CD4-positive, CD25-positive, alpha-beta regulatory T cell (primary cell): Measurements from ENCODE around the gene CELSR1. TPM values are rescaled to one million over a fixed set of nuclear protein-coding genes. Genes with fewer than 3 reads are reported as not detected.

ENCODE experiments used
- ATAC-seq, 2 donors: fragments of 150-1000 bp; cut with Tn5 transposase; one replicate each; pipeline ENCODE4 v1.10.0; 2021; ENCODE audit warnings: low read depth in 2 of 2, moderate number of reproducible peaks in 2 of 2, moderate library complexity in 1 of 2
- DNase-seq, 3 donors: peaks; one replicate each; pipeline versions ENCODE4 v3.0.0 to v3.0.0-alpha.2; 2012 to 2022; ENCODE audit warnings: mixed read lengths in 1 of 3
- H3K27ac ChIP-seq: one replicate; pipeline ENCODE4 v1.7.0; 2013; ENCODE audit warnings: mild to moderate bottlenecking, low read length; ENCODE audit not compliant: insufficient read depth, poor library complexity, severe bottlenecking
- H3K27me3 ChIP-seq: one replicate; pipeline ENCODE4 v1.7.0; 2013; ENCODE audit warnings: low read length; ENCODE audit not compliant: control insufficient read depth, insufficient read depth
- H3K36me3 ChIP-seq: one replicate; pipeline ENCODE4 v1.7.0; 2013; ENCODE audit warnings: mild to moderate bottlenecking, low read length, moderate library complexity; ENCODE audit not compliant: control insufficient read depth, insufficient read depth
- H3K4me1 ChIP-seq: 2 replicates; pipeline ENCODE4 v1.7.0; 2013; ENCODE audit warnings: mild to moderate bottlenecking, low read length; ENCODE audit not compliant: insufficient read depth, control insufficient read depth, poor library complexity, severe bottlenecking
- H3K4me3 ChIP-seq: one replicate; pipeline ENCODE4 v1.7.0; 2013; ENCODE audit warnings: low read depth, mild to moderate bottlenecking, low read length, moderate library complexity
- H3K9me3 ChIP-seq, 2 experiments: 1 replicate in 1 of 2; 2 replicates in 1 of 2; pipeline ENCODE4 v1.7.0; 2013; ENCODE audit warnings: low read length in 2 of 2, mild to moderate bottlenecking in 1 of 2, moderate library complexity in 1 of 2; ENCODE audit not compliant: control insufficient read depth in 2 of 2
- H3K27ac Mint-ChIP-seq, 3 donors: one replicate each; pipeline ENCODE4 v1.8.0; 2020 to 2022; ENCODE audit warnings: mild to moderate bottlenecking in 3 of 3, mixed read lengths in 3 of 3, moderate library complexity in 2 of 3
- H3K27me3 Mint-ChIP-seq: one replicate; pipeline ENCODE4 v1.8.0; 2022; ENCODE audit warnings: mild to moderate bottlenecking, mixed read lengths
- H3K36me3 Mint-ChIP-seq: one replicate; pipeline ENCODE4 v1.8.0; 2020; ENCODE audit warnings: mixed read lengths
- H3K4me1 Mint-ChIP-seq, 4 donors: one replicate each; pipeline ENCODE4 v1.8.0; 2020 to 2022; ENCODE audit warnings: mixed read lengths in 4 of 4, mild to moderate bottlenecking in 1 of 4
- H3K4me3 Mint-ChIP-seq, 4 donors: one replicate each; pipeline ENCODE4 v1.8.0; 2020 to 2022; ENCODE audit warnings: mild to moderate bottlenecking in 4 of 4, mixed read lengths in 4 of 4, moderate library complexity in 3 of 4
- H3K9me3 Mint-ChIP-seq, 7 donors: one replicate each; pipeline ENCODE4 v1.8.0; 2020 to 2022; ENCODE audit warnings: mixed read lengths in 7 of 7, mild to moderate bottlenecking in 3 of 7, moderate library complexity in 2 of 7
- polyA plus RNA-seq, 4 donors: library from polyadenylated mRNA; unstranded; fragments of 300-500 nt; fragmentation: Illumina TruSeq; gene quantifications; one replicate each; pipeline ENCODE4 v1.2.3, GENCODE V29; 2021
- total RNA-seq: library from RNA; stranded (reverse); gene quantifications from one replicate; pipeline ENCODE4 v1.2.3, GENCODE V29; 2022

Gene CELSR1, protein sequence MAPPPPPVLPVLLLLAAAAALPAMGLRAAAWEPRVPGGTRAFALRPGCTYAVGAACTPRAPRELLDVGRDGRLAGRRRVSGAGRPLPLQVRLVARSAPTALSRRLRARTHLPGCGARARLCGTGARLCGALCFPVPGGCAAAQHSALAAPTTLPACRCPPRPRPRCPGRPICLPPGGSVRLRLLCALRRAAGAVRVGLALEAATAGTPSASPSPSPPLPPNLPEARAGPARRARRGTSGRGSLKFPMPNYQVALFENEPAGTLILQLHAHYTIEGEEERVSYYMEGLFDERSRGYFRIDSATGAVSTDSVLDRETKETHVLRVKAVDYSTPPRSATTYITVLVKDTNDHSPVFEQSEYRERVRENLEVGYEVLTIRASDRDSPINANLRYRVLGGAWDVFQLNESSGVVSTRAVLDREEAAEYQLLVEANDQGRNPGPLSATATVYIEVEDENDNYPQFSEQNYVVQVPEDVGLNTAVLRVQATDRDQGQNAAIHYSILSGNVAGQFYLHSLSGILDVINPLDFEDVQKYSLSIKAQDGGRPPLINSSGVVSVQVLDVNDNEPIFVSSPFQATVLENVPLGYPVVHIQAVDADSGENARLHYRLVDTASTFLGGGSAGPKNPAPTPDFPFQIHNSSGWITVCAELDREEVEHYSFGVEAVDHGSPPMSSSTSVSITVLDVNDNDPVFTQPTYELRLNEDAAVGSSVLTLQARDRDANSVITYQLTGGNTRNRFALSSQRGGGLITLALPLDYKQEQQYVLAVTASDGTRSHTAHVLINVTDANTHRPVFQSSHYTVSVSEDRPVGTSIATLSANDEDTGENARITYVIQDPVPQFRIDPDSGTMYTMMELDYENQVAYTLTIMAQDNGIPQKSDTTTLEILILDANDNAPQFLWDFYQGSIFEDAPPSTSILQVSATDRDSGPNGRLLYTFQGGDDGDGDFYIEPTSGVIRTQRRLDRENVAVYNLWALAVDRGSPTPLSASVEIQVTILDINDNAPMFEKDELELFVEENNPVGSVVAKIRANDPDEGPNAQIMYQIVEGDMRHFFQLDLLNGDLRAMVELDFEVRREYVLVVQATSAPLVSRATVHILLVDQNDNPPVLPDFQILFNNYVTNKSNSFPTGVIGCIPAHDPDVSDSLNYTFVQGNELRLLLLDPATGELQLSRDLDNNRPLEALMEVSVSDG (N-terminal part only)
- total RNA-seq (0.76 TPM), polyA plus RNA-seq (1 to 10 TPM in 1 of 4 donors, under 1 TPM in 2, not detected in 1; 0.10 to 1.4 (median 0.14) TPM)

DNA sequence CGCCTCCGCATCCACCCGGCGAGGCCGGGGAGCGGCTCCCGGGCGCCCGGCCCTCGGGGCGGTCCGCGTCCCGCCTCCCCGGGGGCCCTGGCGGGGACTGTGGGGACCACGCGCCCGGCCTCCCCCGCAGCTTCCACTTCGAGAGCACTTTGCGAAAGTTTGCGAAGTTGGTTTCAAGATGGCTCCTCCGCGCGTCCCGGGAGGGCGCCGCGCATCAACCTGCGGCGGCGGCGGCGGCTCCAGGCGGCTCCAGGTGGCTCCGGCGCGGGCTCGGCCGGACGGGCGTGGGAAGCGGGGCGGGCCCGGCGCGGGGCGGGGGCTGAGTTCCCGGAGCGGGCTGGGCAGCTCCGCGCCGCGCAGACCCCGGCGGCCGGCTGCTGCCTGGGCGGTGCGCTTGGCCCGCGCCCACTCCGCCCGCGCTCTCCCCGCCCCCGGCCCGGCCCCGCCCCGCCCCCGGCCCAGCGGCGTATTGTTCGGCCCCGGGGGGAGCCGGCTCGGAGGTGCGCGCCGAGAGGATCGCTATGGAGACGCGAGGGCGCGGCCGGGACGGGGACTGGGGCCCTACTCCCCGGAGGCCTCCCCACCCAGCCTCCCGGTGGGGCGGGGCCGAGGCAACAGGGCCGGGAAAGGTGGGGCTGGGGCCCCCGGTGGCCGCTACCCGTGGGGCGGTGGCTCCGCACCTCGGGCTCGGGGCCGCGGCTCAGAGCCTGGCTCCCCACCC lies at the start of gene CELSR1:
CELSR1 (minus strand) TSS at position 396 of the 721 bp plus-strand sequence. CDS start 450 bp downstream, outside the sequence.
- H3K27ac Mint-ChIP-seq, result no peak within 1 kb of the TSS
- peaks cover 3% of the 10 kb centered on the region for H3K36me3 Mint-ChIP-seq
- H3K4me1 Mint-ChIP-seq, result peaks cover 0 to 10% (median 3%) of the 10 kb centered on the region in 4 donors
- Histone ChIP-seq H3K27me3 (peaks cover 6% of the 10 kb centered on the region), H3K36me3 (no peaks in the 10 kb centered on the region), H3K4me1 (peaks cover 6% of the 10 kb centered on the region), H3K9me3 (no peaks in the 10 kb centered on the region), H3K4me3 (no peak within 1 kb of the TSS), H3K27ac (no peak within 1 kb of the TSS)
- H3K27me3 Mint-ChIP-seq, result peaks cover 38% of the 10 kb centered on the region
- peak in 1 of 2 donors; percentile 13 for ATAC-seq
- no peak within 1 kb of the TSS for H3K4me3 Mint-ChIP-seq
- peaks cover 0 to 2% (median 0%) of the 10 kb centered on the region in 7 donors for H3K9me3 Mint-ChIP-seq
- no peak for DNase-seq

DNA sequence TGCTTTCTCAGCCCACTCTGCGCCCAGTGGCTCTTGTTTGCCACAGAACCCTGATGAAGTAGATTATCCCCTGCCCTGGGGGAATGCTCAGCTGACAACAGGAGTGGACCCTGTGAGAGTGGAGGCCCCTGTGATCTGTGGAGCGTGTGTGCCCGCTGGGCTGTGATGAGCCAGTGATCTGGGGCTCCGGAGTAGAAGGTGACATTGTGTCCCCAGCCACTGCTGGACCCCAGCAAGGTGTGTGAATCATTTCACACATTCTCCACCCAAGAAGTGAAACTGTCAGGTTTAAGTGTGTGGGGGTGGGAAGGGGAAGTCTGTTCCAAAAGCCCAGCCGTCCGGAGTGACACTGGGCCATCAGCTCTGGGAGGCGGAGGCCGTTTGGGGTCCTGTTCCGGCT lies 49.6 kb upstream of the CELSR1 start:
- Mint-ChIP-seq H3K4me3 (peak overlapping the region; percentile 43 to 90 (median 82)), H3K27ac (peak overlapping the region; percentile 48 to 94 (median 93)), H3K9me3 (no peaks in the 10 kb centered on the region), H3K36me3 (no peaks in the 10 kb centered on the region), H3K27me3 (no peaks in the 10 kb centered on the region), H3K4me1 (peaks cover 0 to 38% (median 20%) of the 10 kb centered on the region in 4 donors)
- H3K4me3 ChIP-seq, result peak overlapping the region; percentile 24
- H3K4me1 ChIP-seq, result peaks cover 23% of the 10 kb centered on the region
- H3K27ac ChIP-seq, result peak overlapping the region; percentile 41
- H3K36me3 ChIP-seq, result no peaks in the 10 kb centered on the region
- no peaks in the 10 kb centered on the region for H3K27me3 ChIP-seq
- H3K9me3 ChIP-seq, result no peaks in the 10 kb centered on the region
- ATAC-seq (no peak), DNase-seq (peak in 1 of 3 donors; percentile 56)

DNA sequence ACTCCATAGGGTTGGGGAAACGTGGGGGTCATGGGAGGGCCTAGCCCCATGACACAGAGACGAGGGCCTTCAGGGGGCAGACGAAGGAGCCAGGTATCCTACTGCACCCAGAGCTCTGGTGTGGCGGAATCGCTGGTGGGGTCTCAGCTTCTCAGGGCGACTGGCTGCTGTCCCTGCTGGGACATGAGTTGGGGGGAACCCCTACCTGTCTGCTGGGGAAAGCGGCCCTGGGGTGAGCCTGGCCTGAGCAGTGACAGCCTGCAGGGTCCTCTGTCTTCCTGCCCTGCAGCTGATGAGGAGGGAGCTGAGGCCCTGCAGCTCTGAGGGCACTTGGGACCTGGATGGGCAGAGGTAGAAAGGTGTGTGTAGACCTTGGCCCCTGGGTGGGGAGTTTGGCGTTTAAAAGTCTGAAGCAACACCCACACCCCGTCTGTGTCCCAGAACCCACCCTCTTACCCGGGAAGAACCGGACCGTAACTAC lies 49.2 kb upstream of the CELSR1 start:
- Mint-ChIP-seq H3K36me3 (no peaks in the 10 kb centered on the region), H3K27me3 (no peaks in the 10 kb centered on the region), H3K4me1 (peaks cover 0 to 39% (median 20%) of the 10 kb centered on the region in 4 donors), H3K4me3 (peak overlapping the region in 2 of 4 donors; percentile 78 to 86), H3K27ac (peak overlapping the region; percentile 48 to 94 (median 93)), H3K9me3 (no peaks in the 10 kb centered on the region)
- Histone ChIP-seq H3K36me3 (no peaks in the 10 kb centered on the region), H3K9me3 (no peaks in the 10 kb centered on the region), H3K4me1 (peaks cover 22% of the 10 kb centered on the region), H3K27me3 (no peaks in the 10 kb centered on the region), H3K27ac (no peak overlapping the region), H3K4me3 (no peak overlapping the region)
- DNase-seq, result no peak
- no peak for ATAC-seq

DNA sequence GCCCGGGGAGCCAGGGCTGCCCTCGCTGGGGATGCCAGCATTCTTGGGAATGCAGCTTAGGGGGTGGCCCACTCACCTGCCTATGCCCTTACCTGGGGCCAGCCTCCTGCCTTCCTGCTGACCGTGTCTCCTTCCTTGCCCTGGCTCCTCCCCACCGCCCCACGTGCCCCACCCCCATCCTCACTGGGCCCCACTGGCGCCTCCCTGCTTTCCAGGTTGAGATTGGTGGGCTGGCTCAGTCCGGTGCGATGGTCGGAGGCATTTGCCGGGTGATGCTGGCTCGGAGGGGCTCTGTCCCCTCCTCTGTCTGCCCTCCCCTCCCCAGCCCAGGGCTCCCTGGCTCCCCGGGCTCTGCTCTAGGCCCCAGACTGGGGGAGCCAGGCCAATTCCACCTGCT lies 48.7 kb upstream of the CELSR1 start:
- Mint-ChIP-seq H3K4me1 (peaks cover 0 to 43% (median 24%) of the 10 kb centered on the region in 4 donors), H3K9me3 (no peaks in the 10 kb centered on the region), H3K36me3 (no peaks in the 10 kb centered on the region), H3K4me3 (no peak overlapping the region), H3K27me3 (no peaks in the 10 kb centered on the region), H3K27ac (no peak overlapping the region)
- H3K36me3 ChIP-seq, result no peaks in the 10 kb centered on the region
- no peak overlapping the region for H3K27ac ChIP-seq
- H3K9me3 ChIP-seq, result no peaks in the 10 kb centered on the region
- ATAC-seq, result no peak
- no peak for DNase-seq
- no peaks in the 10 kb centered on the region for H3K27me3 ChIP-seq
- H3K4me3 ChIP-seq, result no peak overlapping the region
- peaks cover 22% of the 10 kb centered on the region for H3K4me1 ChIP-seq

DNA sequence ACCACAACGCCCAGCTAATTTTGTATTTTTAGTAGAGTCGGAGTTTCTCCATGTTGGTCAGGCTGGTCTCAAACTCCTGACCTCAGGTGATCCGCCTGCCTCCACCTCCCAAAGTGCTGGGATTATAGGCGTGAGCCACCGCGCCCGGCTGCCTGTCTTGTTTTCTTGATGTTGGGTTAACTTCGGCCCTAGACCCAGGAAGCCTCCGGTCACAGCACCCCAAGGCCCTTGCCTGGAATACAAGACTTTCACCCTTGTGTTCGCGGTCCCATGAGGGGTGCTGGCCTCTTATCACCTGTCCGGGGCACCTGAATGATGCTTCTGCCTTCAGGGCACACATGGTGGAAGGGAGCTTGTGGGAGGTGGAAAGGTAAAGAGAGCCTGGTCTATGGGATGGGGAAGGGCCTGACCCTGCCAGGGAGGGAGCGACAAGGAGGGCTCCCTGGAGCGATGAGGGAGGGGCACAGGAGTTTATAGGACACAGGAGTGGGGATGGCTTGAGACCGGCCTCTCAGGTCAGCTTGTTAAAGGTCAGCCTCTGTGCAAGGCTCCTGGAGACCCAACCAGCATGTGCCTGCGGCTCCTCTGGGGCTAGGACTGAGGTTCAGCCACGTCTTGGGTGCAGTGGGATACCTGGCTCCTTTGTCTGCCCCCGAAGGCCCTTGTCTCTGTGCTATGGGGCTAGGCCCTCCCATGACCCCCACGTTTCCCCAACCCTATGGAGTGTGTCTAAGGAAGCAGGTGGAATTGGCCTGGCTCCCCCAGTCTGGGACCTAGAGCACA lies 48.1 kb upstream of the CELSR1 start:
- DNase-seq (no peak), ATAC-seq (no peak)
- Mint-ChIP-seq H3K27ac (peak overlapping the region in 1 of 3 donors; percentile 44), H3K36me3 (no peaks in the 10 kb centered on the region), H3K9me3 (no peaks in the 10 kb centered on the region), H3K4me1 (peaks cover 0 to 43% (median 26%) of the 10 kb centered on the region in 4 donors), H3K27me3 (no peaks in the 10 kb centered on the region), H3K4me3 (peak overlapping the region in 1 of 4 donors; percentile 49)
- Histone ChIP-seq H3K36me3 (no peaks in the 10 kb centered on the region), H3K4me3 (no peak overlapping the region), H3K4me1 (peaks cover 22% of the 10 kb centered on the region), H3K27me3 (no peaks in the 10 kb centered on the region), H3K27ac (no peak overlapping the region), H3K9me3 (no peaks in the 10 kb centered on the region)

DNA sequence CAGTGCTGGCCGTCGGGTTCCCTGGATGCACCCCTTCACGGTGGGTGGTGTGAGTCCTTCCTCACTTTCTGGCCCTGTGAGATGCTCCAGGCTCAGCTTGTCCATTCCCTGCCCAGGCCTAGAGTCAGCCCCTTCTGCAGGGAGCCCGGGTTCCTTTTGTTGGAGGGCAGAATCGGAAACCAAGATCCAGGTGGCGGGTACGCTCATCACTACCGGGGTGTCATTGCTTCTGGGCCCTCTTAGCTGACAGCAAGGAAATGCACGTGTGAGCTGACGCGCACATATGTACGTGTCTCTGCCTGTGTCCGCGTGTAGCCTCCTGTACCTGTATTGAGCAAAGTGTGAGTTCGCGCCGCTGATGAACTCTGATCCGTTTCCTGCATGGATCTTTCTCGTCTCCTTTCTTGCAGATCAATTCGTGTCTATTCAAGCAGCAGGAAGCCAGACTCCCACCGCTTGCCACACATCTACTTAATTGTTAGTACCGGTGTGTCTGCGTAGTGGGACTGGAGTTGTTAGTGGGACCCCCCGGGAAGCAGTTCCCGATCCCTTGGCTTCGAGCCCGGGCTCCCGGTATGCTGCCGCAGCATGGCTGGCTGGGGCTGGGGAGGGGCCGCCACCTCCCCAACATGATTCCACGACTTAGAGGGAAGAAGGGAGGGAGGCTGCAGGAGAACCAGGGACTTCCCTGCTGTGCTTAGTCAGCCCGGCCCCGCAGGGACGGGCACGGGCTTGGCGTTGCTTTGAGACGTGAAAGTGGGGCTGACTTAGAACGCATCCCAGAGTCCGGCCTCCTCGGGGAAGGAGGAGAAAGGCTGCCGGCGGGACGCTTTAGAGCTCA lies 46.9 kb upstream of the CELSR1 start:
- no peak overlapping the region for H3K27ac Mint-ChIP-seq
- Histone ChIP-seq H3K9me3 (no peaks in the 10 kb centered on the region), H3K36me3 (no peaks in the 10 kb centered on the region), H3K4me1 (peaks cover 24% of the 10 kb centered on the region), H3K27ac (no peak overlapping the region), H3K4me3 (no peak overlapping the region), H3K27me3 (no peaks in the 10 kb centered on the region)
- no peaks in the 10 kb centered on the region for H3K27me3 Mint-ChIP-seq
- peaks cover 0 to 52% (median 31%) of the 10 kb centered on the region in 4 donors for H3K4me1 Mint-ChIP-seq
- peak overlapping the region in 1 of 4 donors; percentile 51 for H3K4me3 Mint-ChIP-seq
- no peaks in the 10 kb centered on the region for H3K9me3 Mint-ChIP-seq
- no peak for DNase-seq
- ATAC-seq, result no peak
- H3K36me3 Mint-ChIP-seq, result no peaks in the 10 kb centered on the region
